GM19328 (cell line): Measurements from ENCODE around the gene CLCA2.

ENCODE experiments used
- ATAC-seq: cut with Tn5 transposase; IDR thresholded peaks from one replicate; pipeline ENCODE4 v1.9.1; 2021; ENCODE audit warnings: mild to moderate bottlenecking, moderate library complexity; ENCODE audit not compliant: unreplicated experiment

The CLCA2 gene

GRCh38 chr1:86423873-86424272 is at the start of gene CLCA2:
TSS of gene CLCA2 (plus strand) at chr1:86424171. CDS start at chr1:86424248, 77 bp downstream.
- no peak for ATAC-seq

- ATAC-seq = no peak
Measured at GRCh38 chr1:86375688-86376087, 48.3 kb upstream of the CLCA2 start.

- no peak for ATAC-seq
Measured at GRCh38 chr1:86377341-86377740, 46.6 kb upstream of the CLCA2 start.

GRCh38 chr1:86378813-86379212 is 45.2 kb upstream of the CLCA2 start:
- no peak for ATAC-seq

- no peak for ATAC-seq
Measured at GRCh38 chr1:86380257-86380861, 43.6 kb upstream of the CLCA2 start.

- ATAC-seq = no peak
Measured at GRCh38 chr1:86381223-86381622, 42.7 kb upstream of the CLCA2 start.

- ATAC-seq = no peak
Measured at GRCh38 chr1:86382878-86383277, 41.1 kb upstream of the CLCA2 start.

- no peak for ATAC-seq
Measured at GRCh38 chr1:86387916-86388627, 35.9 kb upstream of the CLCA2 start.

GRCh38 chr1:86388777-86389176 is 35.2 kb upstream of the CLCA2 start:
- no peak for ATAC-seq

GRCh38 chr1:86389307-86389706 is 34.7 kb upstream of the CLCA2 start:
- ATAC-seq = peak; percentile 77

- ATAC-seq = no peak
Measured at GRCh38 chr1:86394416-86394815, 29.6 kb upstream of the CLCA2 start.

- peak; percentile 100 for ATAC-seq
Measured at GRCh38 chr1:86395751-86396497, 28.0 kb upstream of the CLCA2 start, which contains the start of gene ODF2L. TSS of gene ODF2L (minus strand) at chr1:86396323. CDS start at chr1:86387027, 9,296 bp downstream.

GRCh38 chr1:86396498-86396890 is 27.5 kb upstream of the CLCA2 start:
- peak; percentile 6 for ATAC-seq

GRCh38 chr1:86409416-86410021 is 14.5 kb upstream of the CLCA2 start:
- no peak for ATAC-seq

GRCh38 chr1:86410879-86411278 is 13.1 kb upstream of the CLCA2 start:
- no peak for ATAC-seq

GRCh38 chr1:86416343-86416742 is 7.6 kb upstream of the CLCA2 start:
- no peak for ATAC-seq

GRCh38 chr1:86419277-86419903 is 4.6 kb upstream of the CLCA2 start:
- ATAC-seq = peak; percentile 79

GRCh38 chr1:86421601-86422280 is 2.2 kb upstream of the CLCA2 start:
- no peak for ATAC-seq

- no peak for ATAC-seq
Measured at GRCh38 chr1:86423473-86423872, 498 bp upstream of the CLCA2 start.

- ATAC-seq = no peak
Measured at GRCh38 chr1:86429122-86429725, 5.3 kb downstream of the CLCA2 start.
